NCI-H460 (cell line): ENCODE results near the gene MOV10. TPM values are rescaled to one million over a fixed set of nuclear protein-coding genes. Genes with fewer than 3 reads are reported as not detected.
"Not testable (repeated sequence)": the region's sequence is repeated elsewhere in the genome, so short reads cannot be mapped to it uniquely, and the experiment has no call there.

Source experiments
- DNase-seq: peaks from one replicate; pipeline ENCODE4 v3.0.0-alpha.2; 2016; ENCODE audit warnings: low read depth; ENCODE audit errors: extremely low read depth
- polyA plus RNA-seq: library from polyadenylated mRNA; depleted of rRNA; stranded (reverse); fragments of >200 nt; gene quantifications from 2 replicates; pipeline ENCODE4 v1.2.3, GENCODE V29; 2014; cell fraction: nucleus; rRNA removed
- total RNA-seq: library from RNA; depleted of rRNA; stranded (reverse); fragments of >200 nt; shearing (Covaris generic); gene quantifications from 2 replicates; pipeline ENCODE4 v1.2.3, GENCODE V29; 2014; rRNA removed

MOV10 gene, protein sequence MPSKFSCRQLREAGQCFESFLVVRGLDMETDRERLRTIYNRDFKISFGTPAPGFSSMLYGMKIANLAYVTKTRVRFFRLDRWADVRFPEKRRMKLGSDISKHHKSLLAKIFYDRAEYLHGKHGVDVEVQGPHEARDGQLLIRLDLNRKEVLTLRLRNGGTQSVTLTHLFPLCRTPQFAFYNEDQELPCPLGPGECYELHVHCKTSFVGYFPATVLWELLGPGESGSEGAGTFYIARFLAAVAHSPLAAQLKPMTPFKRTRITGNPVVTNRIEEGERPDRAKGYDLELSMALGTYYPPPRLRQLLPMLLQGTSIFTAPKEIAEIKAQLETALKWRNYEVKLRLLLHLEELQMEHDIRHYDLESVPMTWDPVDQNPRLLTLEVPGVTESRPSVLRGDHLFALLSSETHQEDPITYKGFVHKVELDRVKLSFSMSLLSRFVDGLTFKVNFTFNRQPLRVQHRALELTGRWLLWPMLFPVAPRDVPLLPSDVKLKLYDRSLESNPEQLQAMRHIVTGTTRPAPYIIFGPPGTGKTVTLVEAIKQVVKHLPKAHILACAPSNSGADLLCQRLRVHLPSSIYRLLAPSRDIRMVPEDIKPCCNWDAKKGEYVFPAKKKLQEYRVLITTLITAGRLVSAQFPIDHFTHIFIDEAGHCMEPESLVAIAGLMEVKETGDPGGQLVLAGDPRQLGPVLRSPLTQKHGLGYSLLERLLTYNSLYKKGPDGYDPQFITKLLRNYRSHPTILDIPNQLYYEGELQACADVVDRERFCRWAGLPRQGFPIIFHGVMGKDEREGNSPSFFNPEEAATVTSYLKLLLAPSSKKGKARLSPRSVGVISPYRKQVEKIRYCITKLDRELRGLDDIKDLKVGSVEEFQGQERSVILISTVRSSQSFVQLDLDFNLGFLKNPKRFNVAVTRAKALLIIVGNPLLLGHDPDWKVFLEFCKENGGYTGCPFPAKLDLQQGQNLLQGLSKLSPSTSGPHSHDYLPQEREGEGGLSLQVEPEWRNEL
- total RNA-seq = 25.8 and 29.5 TPM in 2 replicates
- 64.5 and 83.7 TPM in 2 replicates for polyA plus RNA-seq

DNA sequence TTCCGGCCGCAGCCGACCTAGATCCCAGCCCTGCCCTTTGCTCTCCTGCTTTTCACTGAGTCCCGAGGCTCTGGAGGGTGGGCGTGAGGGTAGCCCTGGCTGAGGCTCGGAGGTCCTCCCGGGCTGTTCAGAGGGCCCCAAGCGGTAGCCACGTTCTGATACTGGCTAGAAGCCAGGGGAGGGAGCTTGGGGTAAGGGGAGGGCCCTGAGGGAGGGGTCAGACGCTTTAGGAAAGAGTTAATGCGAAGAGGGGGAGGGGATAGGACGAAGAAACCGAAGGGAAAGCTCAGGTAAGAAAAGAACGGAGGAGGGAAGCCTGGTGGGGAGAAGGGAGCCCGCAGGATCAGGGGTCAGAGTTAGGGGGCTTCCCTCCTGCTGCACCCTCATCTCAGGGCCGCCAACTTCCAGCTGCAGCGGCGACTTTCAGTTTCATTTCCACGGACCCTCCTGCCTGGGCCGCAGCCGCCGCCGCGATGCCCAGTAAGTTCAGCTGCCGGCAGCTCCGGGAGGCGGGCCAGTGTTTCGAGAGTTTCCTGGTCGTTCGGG, at the start of gene MOV10:
TSS of gene MOV10 (plus strand) at position 220 of the 546 bp plus-strand sequence. CDS start at position 474, 254 bp downstream.
- DNase-seq = peak; percentile 41

DNA sequence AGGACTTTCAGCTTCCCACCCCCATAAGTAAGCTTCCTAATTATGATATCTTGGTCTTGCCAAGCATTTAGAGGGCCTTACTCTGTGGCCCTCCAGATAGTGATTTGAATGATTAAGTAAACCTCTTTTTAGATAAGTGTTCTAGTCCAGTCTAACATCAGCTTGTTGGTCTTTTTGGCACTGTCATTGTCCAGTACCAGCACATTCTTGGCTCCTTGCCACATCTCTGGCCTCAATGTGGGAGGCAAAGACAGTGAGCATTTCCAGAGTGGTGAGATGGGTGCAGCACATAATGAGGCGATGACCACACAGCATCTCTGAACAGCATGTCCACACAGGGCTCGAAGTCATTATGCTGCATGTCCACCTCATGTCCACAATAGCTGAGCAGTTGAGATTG, 48.8 kb upstream of the MOV10 start:
- DNase-seq = no peak

DNA sequence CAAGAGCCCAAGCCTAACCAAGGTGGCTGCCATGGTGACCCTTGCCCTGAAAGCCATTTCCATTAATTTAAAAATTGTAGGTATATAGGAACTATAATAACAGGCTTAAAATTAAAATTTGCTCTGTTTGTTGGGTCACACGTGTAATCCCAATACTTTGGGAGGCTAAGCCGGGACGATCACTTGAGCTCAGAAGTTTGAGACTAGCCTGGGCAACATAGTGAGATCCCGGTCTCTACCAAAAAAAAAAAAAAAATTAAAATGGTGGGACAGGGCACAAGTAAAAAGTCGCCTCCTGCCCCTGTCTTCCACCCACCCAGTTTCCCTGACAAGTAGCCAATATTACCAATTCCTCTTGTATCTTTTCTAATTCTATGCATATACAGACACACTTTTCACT, 48.3 kb upstream of the MOV10 start:
- DNase-seq = no peak

DNA sequence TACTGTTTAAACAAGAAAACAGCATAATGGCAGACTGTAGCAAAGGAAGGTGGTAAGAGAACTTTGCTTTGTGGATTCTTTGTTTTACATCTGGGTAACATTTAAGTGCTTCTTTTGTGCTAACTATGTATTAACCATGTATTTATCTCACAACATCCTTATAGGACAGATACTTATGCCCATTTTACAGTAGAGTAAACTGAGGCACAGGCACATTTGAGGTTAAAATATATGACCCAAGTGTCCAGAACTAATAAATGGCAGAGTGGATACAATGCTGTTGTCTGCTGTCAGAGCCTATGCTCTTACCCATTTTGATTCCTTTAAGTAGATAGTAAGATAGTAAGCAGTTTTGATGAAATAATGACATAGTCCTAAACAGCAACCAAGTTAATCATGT, 47.6 kb upstream of the MOV10 start:
- DNase-seq = no peak

DNA sequence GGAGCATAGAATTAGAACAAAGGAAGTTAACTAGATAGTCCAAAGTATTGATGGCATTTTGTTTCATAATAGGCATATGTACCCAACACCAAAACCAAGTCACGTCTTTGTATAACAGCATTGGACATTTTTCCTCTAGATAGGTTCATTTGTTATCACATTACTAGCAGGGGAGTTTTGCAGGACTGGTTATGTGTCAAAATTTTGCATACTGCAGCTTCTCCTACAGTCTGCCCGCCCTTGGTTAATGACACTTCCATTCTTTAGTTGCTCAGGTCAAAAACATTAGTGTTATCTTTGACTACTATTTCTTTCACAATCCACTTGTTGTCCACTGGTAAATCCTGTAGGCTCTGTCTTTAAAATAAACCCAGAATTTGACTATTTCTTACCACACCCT, 45.9 kb upstream of the MOV10 start:
- DNase-seq = no peak

DNA sequence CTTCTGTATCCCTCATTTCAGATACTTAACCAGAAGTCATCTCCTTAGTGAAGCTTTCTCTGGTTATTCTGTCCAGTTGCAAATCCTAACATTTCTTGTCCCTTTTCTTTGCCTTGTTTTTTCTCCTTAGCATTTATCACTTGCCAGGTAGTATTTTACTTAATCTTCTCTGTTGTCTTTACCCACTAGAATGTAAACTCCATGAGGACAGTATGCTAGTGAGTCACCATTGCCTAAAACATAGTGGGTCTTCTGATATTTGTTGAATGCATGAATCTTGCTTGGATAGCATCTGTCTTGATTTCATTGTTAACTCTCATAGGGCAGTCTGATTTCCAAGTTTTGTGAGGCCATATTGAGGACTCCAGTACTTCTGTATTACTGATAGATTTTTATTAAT, 45.2 kb upstream of the MOV10 start:
- no peak for DNase-seq

DNA sequence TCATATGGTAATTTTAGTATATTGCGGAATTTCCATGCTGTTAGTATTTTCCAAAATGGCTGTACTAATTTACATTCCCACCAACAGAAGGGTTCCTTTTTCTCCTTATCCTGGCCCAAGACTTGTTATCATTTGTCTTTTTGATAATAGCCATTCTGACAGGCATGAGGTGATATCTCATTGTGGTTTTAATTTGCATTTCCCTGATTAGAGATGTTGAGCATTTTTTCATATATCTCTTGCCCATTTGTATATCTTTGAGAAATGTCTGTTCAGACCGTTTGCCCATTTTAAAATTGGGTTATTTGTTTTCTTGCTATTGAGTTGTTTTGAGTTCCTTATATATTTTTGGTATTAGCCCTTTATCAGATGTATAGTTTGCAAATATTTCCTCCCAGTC, 40.8 kb upstream of the MOV10 start:
- no peak for DNase-seq

DNA sequence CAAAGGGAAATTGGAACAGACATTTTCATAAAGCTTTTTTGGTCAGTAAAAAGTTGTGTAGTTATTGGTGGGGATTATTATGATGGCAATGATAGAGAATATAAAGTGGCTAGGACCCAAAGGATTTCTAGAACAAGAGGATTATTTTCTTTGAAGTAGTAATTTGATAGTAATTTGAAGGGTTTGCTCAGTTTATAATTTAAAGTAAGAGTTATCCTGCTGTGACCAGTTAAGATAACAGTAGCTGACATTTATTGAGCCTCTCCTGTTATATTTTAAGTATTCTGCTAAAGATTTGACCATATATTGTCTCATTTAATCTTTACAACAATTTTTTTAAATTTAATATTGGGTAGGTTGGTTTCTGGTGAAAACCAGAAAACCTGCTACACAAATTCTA, 40.1 kb upstream of the MOV10 start:
- no peak for DNase-seq

DNA sequence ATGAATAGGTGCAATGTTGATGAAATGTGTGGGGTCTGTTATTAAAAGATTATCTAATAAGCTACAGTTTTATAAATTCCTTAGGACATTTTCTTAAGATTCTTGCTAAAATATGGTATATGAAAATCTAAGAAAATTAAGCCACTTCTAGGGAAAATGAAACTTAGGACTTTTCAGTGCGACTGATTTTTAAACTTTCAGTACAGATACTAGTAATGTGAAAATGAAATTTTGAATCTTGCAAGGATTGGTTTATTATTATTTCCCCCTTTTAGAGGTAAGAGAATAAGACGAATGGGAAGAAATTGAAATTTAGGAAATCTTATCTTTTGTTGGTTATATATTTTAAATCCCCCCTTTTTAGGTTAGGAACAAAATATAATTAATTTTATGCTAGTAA, 38.4 kb upstream of the MOV10 start:
- no peak for DNase-seq

DNA sequence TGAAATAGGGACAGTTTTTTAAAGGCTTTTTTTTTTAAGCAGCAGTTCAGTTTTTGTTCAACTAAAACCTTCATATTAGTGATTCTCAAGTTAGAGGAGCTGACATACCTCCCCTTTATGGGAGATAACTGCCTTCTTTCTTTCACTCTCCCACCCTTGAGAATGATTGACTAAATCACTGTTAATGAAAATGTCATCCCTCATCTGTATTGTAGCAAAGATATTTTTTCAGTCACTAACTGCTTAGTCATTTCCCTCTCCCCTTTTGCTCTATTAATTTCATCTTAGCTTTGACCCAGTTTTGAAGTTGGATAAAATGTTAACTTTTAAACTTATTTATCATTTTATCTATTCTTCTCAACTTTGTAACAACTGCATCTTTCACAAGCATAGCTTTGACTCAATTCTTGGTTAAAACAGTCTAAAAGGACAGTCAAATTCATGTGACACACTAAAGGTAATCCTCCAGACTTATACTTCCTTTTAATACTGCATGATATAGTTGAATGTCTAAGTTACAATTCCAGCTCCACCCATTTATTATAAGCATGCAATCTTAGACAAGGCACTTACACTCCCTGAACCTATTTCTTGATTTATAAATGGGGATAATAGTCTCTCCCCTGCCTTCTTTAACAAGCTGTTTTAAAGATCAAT, 37.7 kb upstream of the MOV10 start:
- no peak for DNase-seq

DNA sequence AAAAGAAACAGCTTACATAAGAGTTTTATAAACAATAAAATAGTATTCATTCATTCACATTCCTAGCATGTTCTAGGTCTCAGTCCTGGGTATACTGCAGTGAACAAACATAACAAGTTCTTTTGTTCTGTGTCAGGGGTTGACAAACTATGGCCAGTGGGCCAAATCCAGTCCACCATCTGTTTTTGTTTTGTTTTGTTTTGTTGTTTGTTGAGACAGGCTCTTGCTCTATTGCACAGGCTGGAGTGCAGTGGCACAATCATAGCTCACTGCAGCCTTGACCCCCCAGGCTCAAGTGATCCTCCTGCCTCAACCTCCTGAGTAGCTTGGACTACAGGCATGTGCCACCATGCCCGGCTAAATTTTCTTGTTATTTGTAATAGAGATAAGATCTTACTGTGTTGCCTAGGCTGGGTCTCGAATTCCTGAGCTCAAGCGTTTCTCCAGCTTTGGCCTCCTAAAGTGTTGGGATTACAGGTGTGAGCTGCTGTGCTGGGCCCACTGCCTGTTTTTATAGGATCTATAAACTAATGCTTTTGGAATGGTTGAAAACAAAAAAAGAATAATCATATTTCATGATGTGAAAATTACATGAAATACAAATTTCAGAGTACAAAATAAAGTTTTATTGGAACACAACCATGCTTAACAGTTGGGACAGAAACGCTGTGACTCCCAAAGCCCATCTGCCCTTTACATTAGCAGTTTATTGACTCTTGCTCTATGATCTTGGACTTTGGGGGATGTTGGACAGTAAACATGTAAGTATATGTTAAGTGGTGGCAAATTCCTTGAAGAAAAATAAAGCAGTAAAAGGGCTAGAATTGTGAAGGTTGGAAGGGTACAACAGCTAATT, 37.0 kb upstream of the MOV10 start:
- DNase-seq = no peak

DNA sequence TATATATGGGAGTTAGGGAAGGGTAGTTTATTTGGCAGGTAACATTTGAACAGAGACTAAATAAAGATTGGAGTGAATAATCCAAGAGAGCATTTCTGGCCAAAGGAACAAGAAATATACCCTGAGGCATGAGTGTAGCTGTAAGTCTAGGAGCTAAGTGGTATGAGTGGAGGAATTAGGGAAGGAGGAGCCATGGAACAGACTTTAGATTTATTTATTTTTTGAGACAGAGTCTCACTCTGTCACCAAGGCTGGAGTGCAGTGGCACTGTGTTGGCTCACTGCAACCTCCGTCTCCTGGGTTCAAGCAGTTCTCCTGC, 36.4 kb upstream of the MOV10 start:
- DNase-seq = no peak

DNA sequence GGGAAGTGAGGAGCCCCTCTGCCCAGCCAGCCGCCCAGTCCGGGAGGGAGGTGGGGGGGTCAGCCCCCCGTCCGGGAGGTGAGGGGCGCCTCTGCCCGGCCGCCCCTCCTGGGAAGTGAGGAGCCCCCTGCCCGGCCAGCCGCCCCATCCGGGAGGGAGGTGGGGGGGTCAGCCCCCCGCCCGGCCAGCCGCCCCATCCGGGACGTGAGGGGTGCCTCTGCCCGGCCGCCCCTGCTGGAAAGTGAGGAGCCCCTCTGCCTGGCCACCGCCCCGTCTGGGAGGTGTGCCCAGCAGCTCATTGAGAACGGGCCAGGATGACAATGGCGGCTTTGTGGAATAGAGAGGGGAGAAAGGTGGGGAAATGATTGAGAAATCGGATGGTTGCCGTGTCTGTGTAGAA, 34.0 kb upstream of the MOV10 start:
- not testable (repeated sequence) for DNase-seq

DNA sequence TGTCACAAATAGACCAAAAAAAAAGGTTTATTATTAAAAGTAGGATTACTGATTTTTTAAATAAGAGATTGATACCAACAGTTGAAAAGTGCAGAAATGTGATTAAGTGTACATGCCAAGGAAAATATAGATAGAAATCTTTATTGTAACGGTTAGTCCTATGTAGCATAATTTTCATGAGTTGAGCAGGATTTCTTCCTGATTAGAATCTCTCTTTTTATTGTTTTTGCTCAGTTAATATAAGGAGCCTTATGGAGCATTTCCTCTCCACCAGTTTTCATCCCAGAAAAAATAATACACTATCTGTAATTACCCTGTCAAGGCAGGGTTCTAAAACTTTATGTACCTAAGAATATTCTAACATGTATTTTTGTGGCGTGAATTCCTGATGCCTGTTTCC, 31.4 kb upstream of the MOV10 start:
- no peak for DNase-seq

DNA sequence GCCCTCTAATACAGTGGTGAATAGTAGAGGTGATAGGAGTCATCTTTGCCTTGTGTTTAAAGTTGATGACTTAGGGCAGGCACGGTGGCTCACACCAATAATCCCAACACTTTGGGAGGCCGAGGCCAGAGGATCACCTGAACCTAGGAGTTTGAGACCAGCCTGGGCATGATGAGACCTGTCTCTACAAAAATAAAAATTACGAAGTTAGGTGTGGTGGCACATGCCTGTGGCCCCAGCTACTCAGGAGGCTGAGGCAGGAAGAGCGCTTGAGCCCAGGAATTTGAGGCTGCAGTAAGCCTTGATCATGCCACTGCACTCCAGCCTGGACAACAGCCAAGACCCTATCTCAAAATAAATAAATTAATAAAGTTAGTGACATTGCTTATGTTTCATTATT, 28.2 kb upstream of the MOV10 start:
- DNase-seq = no peak

DNA sequence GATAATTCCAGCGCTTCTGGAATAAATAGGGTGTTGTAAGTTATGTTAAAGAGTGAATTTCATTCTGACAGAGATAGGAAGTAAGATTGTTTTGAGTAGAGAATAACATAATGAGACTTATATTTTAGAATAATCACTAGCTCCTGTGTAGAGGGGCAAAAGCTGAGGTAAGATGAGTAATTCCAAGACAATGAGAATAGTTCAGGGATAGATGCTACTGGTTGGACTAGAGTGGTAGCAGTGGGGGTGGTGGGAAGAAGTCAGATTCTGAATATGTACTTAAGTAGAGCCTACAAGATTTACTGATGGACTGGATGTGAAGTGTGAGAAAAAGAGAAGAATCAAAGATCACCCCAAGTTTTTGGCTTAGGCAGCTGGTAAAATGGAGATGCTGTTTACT, 23.3 kb upstream of the MOV10 start:
- DNase-seq = no peak

DNA sequence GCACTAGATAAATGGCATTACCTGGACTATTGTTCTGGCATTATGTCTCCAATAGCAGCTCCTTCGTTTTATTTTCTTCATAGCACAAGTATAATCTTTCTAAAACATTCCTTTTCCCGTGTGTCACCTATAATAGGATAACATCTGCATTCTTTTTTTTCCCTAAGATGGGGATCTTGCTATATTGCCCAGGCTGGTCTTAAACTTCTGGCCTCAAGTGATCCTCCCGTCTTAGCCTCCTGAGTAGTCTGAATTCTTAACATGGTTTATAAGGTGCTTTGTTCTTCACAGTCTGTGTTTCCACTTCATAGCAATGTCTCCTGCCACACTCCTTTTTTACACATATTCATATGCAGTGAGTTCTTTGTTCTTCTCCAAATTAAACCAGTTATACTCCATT, 8.6 kb upstream of the MOV10 start:
- no peak for DNase-seq

DNA sequence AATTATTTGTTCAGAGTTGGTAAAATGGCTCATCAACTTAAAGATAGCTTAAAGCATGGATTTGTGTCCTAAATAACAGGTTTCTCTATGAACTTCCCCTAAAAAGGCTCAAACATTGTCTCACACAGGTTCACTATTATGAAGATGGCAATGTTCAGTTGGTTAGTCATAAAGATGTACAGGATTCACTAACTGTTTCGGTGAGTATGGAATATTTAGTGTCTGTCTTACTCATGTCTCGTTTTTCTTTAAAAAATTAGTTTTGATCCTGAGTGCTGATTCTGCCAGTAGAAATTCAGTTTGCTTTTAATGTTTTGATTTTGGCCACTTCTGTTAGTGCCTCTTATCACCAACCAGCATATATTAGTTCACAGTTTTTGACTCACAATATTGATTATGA, 7.5 kb upstream of the MOV10 start:
- DNase-seq = no peak

DNA sequence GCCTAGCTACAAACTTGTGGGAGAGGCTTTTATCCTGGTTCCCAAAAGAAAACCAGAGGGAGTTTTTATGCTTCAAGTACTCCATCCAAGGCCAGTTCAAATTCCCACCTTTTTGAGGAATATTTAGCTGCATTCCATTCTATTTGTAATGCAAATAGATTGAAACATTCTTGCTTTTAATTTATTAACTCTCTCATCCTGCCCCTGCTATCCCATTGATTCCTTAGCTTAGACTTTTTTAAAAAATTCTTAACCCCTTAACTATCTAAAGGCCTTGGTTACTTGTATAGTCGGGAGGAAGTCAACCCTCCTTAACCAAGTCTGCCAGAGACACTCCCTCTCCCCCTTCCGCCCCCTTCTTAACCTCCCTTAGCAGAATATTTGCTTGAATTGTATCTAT, 2.5 kb upstream of the MOV10 start:
- no peak for DNase-seq

DNA sequence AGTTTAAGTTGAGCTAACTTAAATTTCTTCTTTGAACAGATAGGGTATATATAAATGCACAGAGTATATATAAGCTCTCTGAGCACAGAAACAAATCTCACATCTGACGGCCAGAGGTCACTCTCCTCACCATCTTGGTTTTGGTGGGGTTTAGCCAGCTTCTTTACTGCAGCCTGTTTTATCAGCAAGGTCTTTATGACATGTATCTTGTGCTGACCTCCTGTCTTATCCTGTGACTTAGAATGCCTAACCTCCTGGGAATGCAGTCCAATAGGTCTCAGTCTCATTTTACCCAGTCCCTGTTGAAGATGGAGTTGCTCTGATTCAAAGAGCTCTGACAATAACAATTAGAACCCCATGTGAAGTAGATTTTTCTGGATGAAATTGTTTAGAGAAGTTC, 1.6 kb upstream of the MOV10 start:
- DNase-seq = no peak
